ENCODE measurements around the gene FHOD3. TPM values are rescaled to one million over a fixed set of nuclear protein-coding genes. Genes with fewer than 3 reads are reported as not detected.

The FHOD3 gene
- total RNA-seq, 1 experiment from 2014 or later: 0.34 TPM

GRCh38 chr18:36595818-36596215 is 298.3 kb downstream of the FHOD3 start:
- Histone ChIP-seq H3K4me3 (ENCODE audit: low read depth, low read length, poor library complexity, severe bottlenecking) (no peak overlapping the region), H3K9me3 (ENCODE audit: low read depth, low read length, poor library complexity, severe bottlenecking) (no peaks in the 10 kb centered on the region), H3K4me1 (ENCODE audit: insufficient read depth, low read length, poor library complexity, severe bottlenecking) (no peaks in the 10 kb centered on the region), H3K27ac (ENCODE audit: low read depth, low read length, poor library complexity, severe bottlenecking) (no peak overlapping the region), H3K36me3 (ENCODE audit: insufficient read depth, low read length, poor library complexity, severe bottlenecking) (no peaks in the 10 kb centered on the region), H3K27me3 (replicated peaks; ENCODE audit: insufficient read depth, low read depth, low read length, poor library complexity) (no peaks in the 10 kb centered on the region)
- TF ChIP-seq EZH2 (IDR thresholded peaks at IDR 0.05; ENCODE audit: borderline replicate concordance, low read depth, low read length, poor library complexity, severe bottlenecking): no peak
- no peak for TF ChIP-seq CTCF (conservative IDR thresholded peaks at IDR 0.05; ENCODE audit: low read depth, low read length)
- ChIA-PET CTCF (no interaction called here), POLR2A (ENCODE audit: low non-redundant PET) (no interaction called here)
- intact Hi-C loops (cut with micrococcal nuclease; ENCODE audit: unreplicated experiment): no loop called here
- DNase-seq (ENCODE audit: low spot score): no peak
- no TSS peak for BruUV-seq (replicated peaks)

- Histone ChIP-seq H3K27ac (ENCODE audit: low read depth, low read length, poor library complexity, severe bottlenecking) (no peak overlapping the region), H3K27me3 (replicated peaks; ENCODE audit: insufficient read depth, low read depth, low read length, poor library complexity) (no peaks in the 10 kb centered on the region), H3K4me3 (ENCODE audit: low read depth, low read length, poor library complexity, severe bottlenecking) (no peak overlapping the region), H3K4me1 (ENCODE audit: insufficient read depth, low read length, poor library complexity, severe bottlenecking) (no peaks in the 10 kb centered on the region), H3K9me3 (ENCODE audit: low read depth, low read length, poor library complexity, severe bottlenecking) (no peaks in the 10 kb centered on the region), H3K36me3 (ENCODE audit: insufficient read depth, low read length, poor library complexity, severe bottlenecking) (no peaks in the 10 kb centered on the region)
- intact Hi-C loops (cut with micrococcal nuclease; ENCODE audit: unreplicated experiment): no loop called here
- no peak for TF ChIP-seq EZH2 (IDR thresholded peaks at IDR 0.05; ENCODE audit: borderline replicate concordance, low read depth, low read length, poor library complexity, severe bottlenecking)
- TF ChIP-seq CTCF (conservative IDR thresholded peaks at IDR 0.05; ENCODE audit: low read depth, low read length): no peak
- no TSS peak for BruUV-seq (replicated peaks)
- POLR2A ChIA-PET (ENCODE audit: low non-redundant PET): interaction anchor here (0.6 kb wide), 1 partner anchor 260 kb away, joined by 11 read pairs; no protein-coding TSS in a partner anchor
- no peak for DNase-seq (ENCODE audit: low spot score)
- CTCF ChIA-PET: no interaction called here
Observed at GRCh38 chr18:36597636-36598035, 300.1 kb downstream of the FHOD3 start.

- CTCF ChIA-PET: no interaction called here
- Histone ChIP-seq H3K27me3 (replicated peaks; ENCODE audit: insufficient read depth, low read depth, low read length, poor library complexity) (no peaks in the 10 kb centered on the region), H3K4me1 (ENCODE audit: insufficient read depth, low read length, poor library complexity, severe bottlenecking) (no peaks in the 10 kb centered on the region), H3K4me3 (ENCODE audit: low read depth, low read length, poor library complexity, severe bottlenecking) (no peak overlapping the region), H3K9me3 (ENCODE audit: low read depth, low read length, poor library complexity, severe bottlenecking) (no peaks in the 10 kb centered on the region), H3K36me3 (ENCODE audit: insufficient read depth, low read length, poor library complexity, severe bottlenecking) (no peaks in the 10 kb centered on the region), H3K27ac (ENCODE audit: low read depth, low read length, poor library complexity, severe bottlenecking) (no peak overlapping the region)
- POLR2A ChIA-PET (ENCODE audit: low non-redundant PET): no interaction called here
- intact Hi-C loops (cut with micrococcal nuclease; ENCODE audit: unreplicated experiment): no loop called here
- BruUV-seq (replicated peaks): no TSS peak
- TF ChIP-seq EZH2 (IDR thresholded peaks at IDR 0.05; ENCODE audit: borderline replicate concordance, low read depth, low read length, poor library complexity, severe bottlenecking): no peak
- no peak for TF ChIP-seq CTCF (conservative IDR thresholded peaks at IDR 0.05; ENCODE audit: low read depth, low read length)
- DNase-seq (ENCODE audit: low spot score): no peak
Observed at GRCh38 chr18:36600548-36600947, 303.0 kb downstream of the FHOD3 start.

Measured in A673 (cell line).